Mammary epithelial cell (primary cell): ENCODE data around the gene EDC3.

Source experiments
- EZH2 ChIP-seq: IDR thresholded peaks from 2 replicates; pipeline ENCODE4 v1.6.1; 2012; ENCODE audit warnings: low read length, inconsistent platforms, borderline replicate concordance
- TF ChIP-seq, protein P1 (sequence below), 2 donors: IDR thresholded peaks in 1 of 2; conservative IDR thresholded peaks in 1 of 2; 2 replicates each; pipeline ENCODE4 v1.5.1; 2011 to 2012; ENCODE audit warnings: inconsistent platforms in 2 of 2, low read length in 2 of 2, mild to moderate bottlenecking in 2 of 2, control low read depth in 1 of 2, low read depth in 1 of 2; ENCODE audit not compliant: insufficient read depth in 1 of 2; ENCODE audit errors: extremely low read depth in 1 of 2

DNA sequence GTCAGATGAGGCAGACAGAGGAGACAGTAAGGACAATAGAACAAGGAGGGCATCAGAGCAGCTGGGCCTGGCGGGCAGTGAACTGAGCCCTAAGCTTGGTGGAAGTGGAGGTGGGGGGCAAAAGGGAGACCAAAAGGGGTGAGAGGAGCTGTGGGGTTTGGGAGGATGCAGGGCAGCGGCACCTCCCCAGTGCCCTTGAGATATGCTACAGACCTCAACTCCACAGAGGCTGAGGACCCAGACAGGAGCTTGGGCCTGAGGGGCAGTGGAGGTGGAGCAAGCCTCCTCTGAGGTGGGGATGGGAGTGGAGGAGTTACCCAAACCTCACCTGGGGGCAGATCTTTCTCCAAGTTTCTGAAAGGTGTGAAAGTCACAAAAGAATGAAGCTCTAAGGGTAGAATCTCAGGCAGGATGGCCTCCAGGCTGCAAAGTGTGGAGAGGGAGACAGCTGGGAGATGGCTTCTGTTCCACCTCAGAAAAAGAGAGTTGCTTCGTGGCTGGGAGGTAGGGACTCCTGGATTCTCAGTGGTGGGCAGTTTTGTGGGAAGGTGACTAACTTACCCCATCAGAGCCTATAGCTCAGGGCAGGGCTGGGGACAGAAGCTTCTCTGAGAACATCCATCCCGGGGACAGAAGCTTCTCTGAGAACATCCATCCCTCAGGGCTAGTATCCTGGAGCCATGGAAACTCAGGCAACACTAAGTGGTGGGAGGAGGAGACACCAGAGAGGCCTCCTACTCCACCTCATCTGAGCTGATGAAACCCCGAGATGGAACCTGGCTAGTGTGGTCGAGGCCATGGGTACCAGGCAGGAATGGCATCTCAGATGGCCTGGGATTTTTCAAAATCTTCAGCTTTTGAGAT lies 82.5 kb downstream of the EDC3 start:
- TF ChIP-seq, protein P1, sequence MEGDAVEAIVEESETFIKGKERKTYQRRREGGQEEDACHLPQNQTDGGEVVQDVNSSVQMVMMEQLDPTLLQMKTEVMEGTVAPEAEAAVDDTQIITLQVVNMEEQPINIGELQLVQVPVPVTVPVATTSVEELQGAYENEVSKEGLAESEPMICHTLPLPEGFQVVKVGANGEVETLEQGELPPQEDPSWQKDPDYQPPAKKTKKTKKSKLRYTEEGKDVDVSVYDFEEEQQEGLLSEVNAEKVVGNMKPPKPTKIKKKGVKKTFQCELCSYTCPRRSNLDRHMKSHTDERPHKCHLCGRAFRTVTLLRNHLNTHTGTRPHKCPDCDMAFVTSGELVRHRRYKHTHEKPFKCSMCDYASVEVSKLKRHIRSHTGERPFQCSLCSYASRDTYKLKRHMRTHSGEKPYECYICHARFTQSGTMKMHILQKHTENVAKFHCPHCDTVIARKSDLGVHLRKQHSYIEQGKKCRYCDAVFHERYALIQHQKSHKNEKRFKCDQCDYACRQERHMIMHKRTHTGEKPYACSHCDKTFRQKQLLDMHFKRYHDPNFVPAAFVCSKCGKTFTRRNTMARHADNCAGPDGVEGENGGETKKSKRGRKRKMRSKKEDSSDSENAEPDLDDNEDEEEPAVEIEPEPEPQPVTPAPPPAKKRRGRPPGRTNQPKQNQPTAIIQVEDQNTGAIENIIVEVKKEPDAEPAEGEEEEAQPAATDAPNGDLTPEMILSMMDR (conservative IDR thresholded peaks at IDR 0.05 in 1 of 2, IDR thresholded peaks at IDR 0.05 in 1 of 2; ENCODE audit: extremely low read depth in 1 of 2, insufficient read depth in 1 of 2, low read depth in 1 of 2, low read length in 2 of 2) = no peak
- TF ChIP-seq EZH2 = no peak
